ENCODE measurements around the gene SET. TPM values are rescaled to one million over a fixed set of nuclear protein-coding genes. Genes with fewer than 3 reads are reported as not detected.

Gene SET
- polyA plus RNA-seq, 3 donors from 2014 or later: 151 to 233 (median 232) TPM

- peaks cover 0 to 24% (median 4%) of the 10 kb centered on the region in 3 donors for H3K36me3 Mint-ChIP-seq
- peaks cover 0 to 2% (median 1%) of the 10 kb centered on the region in 3 donors for H3K27me3 Mint-ChIP-seq (ENCODE audit: low read depth in 3 of 3)
- H3K9me3 Mint-ChIP-seq: no peaks in the 10 kb centered on the region
- H3K4me3 Mint-ChIP-seq: peak overlapping the region in 1 of 5 donors; percentile 33
- peak overlapping the region in 1 of 6 donors; percentile 67 for H3K27ac Mint-ChIP-seq
- no peak for DNase-seq
- H3K4me1 Mint-ChIP-seq: no peaks in the 10 kb centered on the region
These were observed 46.4 kb downstream of the SET start for GRCh38 chr9:128735373-128735772.

GRCh38 chr9:128742401-128742800 is 53.4 kb downstream of the SET start:
- no peaks in the 10 kb centered on the region for H3K9me3 Mint-ChIP-seq
- DNase-seq: no peak
- H3K4me3 Mint-ChIP-seq: no peak overlapping the region
- no peak overlapping the region for H3K27ac Mint-ChIP-seq
- no peaks in the 10 kb centered on the region for H3K4me1 Mint-ChIP-seq
- H3K27me3 Mint-ChIP-seq (ENCODE audit: low read depth in 3 of 3): peaks cover 0 to under 1% (median 0%) of the 10 kb centered on the region in 3 donors
- H3K36me3 Mint-ChIP-seq: peaks cover 0 to 10% (median 4%) of the 10 kb centered on the region in 3 donors

GRCh38 chr9:128743421-128743820 is 54.4 kb downstream of the SET start:
- DNase-seq: no peak
- Mint-ChIP-seq H3K4me3 (no peak overlapping the region), H3K36me3 (peaks cover 0 to 10% (median 4%) of the 10 kb centered on the region in 3 donors), H3K27me3 (ENCODE audit: low read depth in 3 of 3) (peaks cover 0 to 1% (median 1%) of the 10 kb centered on the region in 3 donors), H3K9me3 (no peaks in the 10 kb centered on the region), H3K27ac (no peak overlapping the region), H3K4me1 (no peaks in the 10 kb centered on the region)

Other genes with a start within 250 kb of the SET start
- 10 to 100 TPM in 2 of 3 donors, 1 to 10 TPM in 1; 5.6 to 37.2 (median 12.9) TPM for gene ODF2, start 233.2 kb upstream of the SET start, polyA plus RNA-seq
- 10 to 100 TPM; 17.4 to 49.3 (median 22.8) TPM for gene GLE1, start 184.5 kb upstream of the SET start, polyA plus RNA-seq
- 100 to 1,000 TPM in 1 of 3 donors, 10 to 100 TPM in 1, 1 to 10 TPM in 1; 4.8 to 112 (median 25.5) TPM for gene SPTAN1, start 136.6 kb upstream of the SET start, polyA plus RNA-seq
- 10 to 100 TPM in 1 of 3 donors, 1 to 10 TPM in 2; 1.6 to 10.8 (median 4.7) TPM for gene DYNC2I2, start 32.4 kb upstream of the SET start, polyA plus RNA-seq
- gene PKN3, start 13.3 kb downstream of the SET start, polyA plus RNA-seq: 1 to 10 TPM; 2.1 to 3.9 (median 2.9) TPM
- gene ZDHHC12, start 34.9 kb downstream of the SET start, polyA plus RNA-seq: 10 to 100 TPM; 63.7 to 76.6 (median 66.6) TPM
- gene ZER1, start 82.7 kb downstream of the SET start, polyA plus RNA-seq: 10 to 100 TPM; 28.5 to 51.5 (median 43.0) TPM
- gene TBC1D13, start 98.0 kb downstream of the SET start, polyA plus RNA-seq: 10 to 100 TPM; 16.4 to 30.7 (median 19.4) TPM
- 10 to 100 TPM; 18.4 to 34.0 (median 24.7) TPM for gene ENDOG, start 129.3 kb downstream of the SET start, polyA plus RNA-seq
- 10 to 100 TPM; 54.2 to 82.1 (median 64.7) TPM for gene SPOUT1, start 140.6 kb downstream of the SET start, polyA plus RNA-seq
- 10 to 100 TPM in 1 of 3 donors, 1 to 10 TPM in 2; 9.6 to 10.1 (median 10.0) TPM for gene KYAT1, start 192.7 kb downstream of the SET start, polyA plus RNA-seq
- gene LRRC8A, start 192.9 kb downstream of the SET start, polyA plus RNA-seq: 10 to 100 TPM; 29.3 to 98.2 (median 34.6) TPM
- gene PHYHD1, start 231.8 kb downstream of the SET start, polyA plus RNA-seq: 1 to 10 TPM; 2.7 to 7.1 (median 4.1) TPM